ENCODE data around the gene DPF1.
A peak's percentile ranks its signal among the peaks of the same experiment; 100 is the strongest.

The DPF1 gene

GRCh38 chr19:38210458-38210987, 13.5 kb downstream of the DPF1 start (continued):
- TF ChIP-seq ZBTB6 (tag by site-specific recombination; IDR thresholded peaks at IDR 0.05) = no peak
- no peak for TF ChIP-seq ZNF488 (tag by site-specific recombination; IDR thresholded peaks at IDR 0.05)
- no peak for TF ChIP-seq ZNF626 (tag by site-specific recombination; IDR thresholded peaks at IDR 0.05)
- TF ChIP-seq MYNN (tag by site-specific recombination; IDR thresholded peaks at IDR 0.05; ENCODE audit: borderline replicate concordance) = no peak
- TF ChIP-seq ZNF132 (tag by site-specific recombination; IDR thresholded peaks at IDR 0.05; ENCODE audit: borderline replicate concordance) = no peak
- no peak for TF ChIP-seq ZNF521 (tag by site-specific recombination; IDR thresholded peaks at IDR 0.05)
- TF ChIP-seq ZNF19 (tag by site-specific recombination; IDR thresholded peaks at IDR 0.05; ENCODE audit: low read depth) = no peak
- TF ChIP-seq ZNF76 (tag by site-specific recombination; IDR thresholded peaks at IDR 0.05; ENCODE audit: borderline replicate concordance, low read depth) = peak; percentile 7; the same call in 1 of the 2 replicates
- TF ChIP-seq ZNF596 (tag by site-specific recombination; IDR thresholded peaks at IDR 0.05) = no peak
- TF ChIP-seq ZNF560 (tag by site-specific recombination; IDR thresholded peaks at IDR 0.05; ENCODE audit: borderline replicate concordance) = no peak
- TF ChIP-seq ZFP69B (tag by site-specific recombination; IDR thresholded peaks at IDR 0.05) = no peak
- TF ChIP-seq ZNF692 (tag by site-specific recombination; IDR thresholded peaks at IDR 0.05) = no peak; the same call in 1 of the 2 replicates
- no peak for TF ChIP-seq PRDM10 (tag by site-specific recombination; IDR thresholded peaks at IDR 0.05)
- TF ChIP-seq ZNF18 (tag by site-specific recombination; IDR thresholded peaks at IDR 0.05) = no peak
- TF ChIP-seq ZNF354C (tag by site-specific recombination; IDR thresholded peaks at IDR 0.05; ENCODE audit: borderline replicate concordance, low read depth) = no peak
- TF ChIP-seq ZBTB20 (tag by site-specific recombination; IDR thresholded peaks at IDR 0.05) = 0 out of 2 replicates have a peak, but pooled peaks have one; percentile 23
- no peak for TF ChIP-seq ZNF558 (tag by site-specific recombination; IDR thresholded peaks at IDR 0.05)
- 0 out of 2 replicates have a peak, but pooled peaks have one; percentile 18 for TF ChIP-seq ZNF112 (tag by site-specific recombination; IDR thresholded peaks at IDR 0.05)
- no peak for TF ChIP-seq ZNF585B (tag by site-specific recombination; IDR thresholded peaks at IDR 0.05)
- 0 out of 2 replicates have a peak, but pooled peaks have one; percentile 14 for TF ChIP-seq SALL2 (tag by site-specific recombination; IDR thresholded peaks at IDR 0.05; ENCODE audit: borderline replicate concordance)
- TF ChIP-seq ZNF10 (tag by site-specific recombination; IDR thresholded peaks at IDR 0.05) = no peak
- TF ChIP-seq ZNF350 (tag by site-specific recombination; IDR thresholded peaks at IDR 0.05) = no peak
- no peak for TF ChIP-seq ZNF211 (tag by site-specific recombination; IDR thresholded peaks at IDR 0.05; ENCODE audit: low read depth)
- no peak for TF ChIP-seq ZBTB11 (tag by site-specific recombination; conservative IDR thresholded peaks at IDR 0.05; ENCODE audit: low read depth)
- TF ChIP-seq ZBTB21 (tag by site-specific recombination; IDR thresholded peaks at IDR 0.05) = 0 out of 2 replicates have a peak, but pooled peaks have one; percentile 31
- TF ChIP-seq INSM2 (tag by site-specific recombination; IDR thresholded peaks at IDR 0.05) = no peak

All from HEK293 (cell line).